Mesendoderm (in vitro differentiated cells): ENCODE data around the gene FSIP1.

ENCODE experiments used
- DNase-seq: peaks from one replicate; pipeline ENCODE4 v3.0.0; 2013
- H2AK5ac ChIP-seq: 2 replicates; pipeline ENCODE4 v1.6.1; 2013; ENCODE audit warnings: low read length, inconsistent platforms
- H2BK120ac ChIP-seq: 2 replicates; pipeline ENCODE4 v1.6.1; 2013; ENCODE audit warnings: low read depth, mild to moderate bottlenecking, low read length, moderate library complexity, mixed read lengths
- H2BK15ac ChIP-seq: replicated peaks from 2 replicates; pipeline ENCODE4 v1.6.1; 2013; ENCODE audit warnings: low read depth, mild to moderate bottlenecking, moderate library complexity
- H2BK5ac ChIP-seq: 2 replicates; pipeline ENCODE4 v1.6.1; 2013; ENCODE audit warnings: low read length, inconsistent platforms
- H3K18ac ChIP-seq: 2 replicates; pipeline ENCODE4 v1.6.1; 2013; ENCODE audit warnings: mild to moderate bottlenecking, low read length, mixed read lengths
- H3K23ac ChIP-seq: one replicate; pipeline ENCODE4 v1.6.1; 2013; ENCODE audit warnings: low read length
- H3K27ac ChIP-seq: 2 replicates; pipeline ENCODE4 v1.5.1; 2013; ENCODE audit warnings: low read depth, mild to moderate bottlenecking, inconsistent platforms, low read length, moderate library complexity
- H3K27me3 ChIP-seq: 2 replicates; pipeline ENCODE4 v1.6.1; 2013; ENCODE audit warnings: low read length, control low read depth, mild to moderate bottlenecking, inconsistent platforms; ENCODE audit not compliant: insufficient read depth, poor library complexity
- H3K36me3 ChIP-seq: 2 replicates; pipeline ENCODE4 v1.6.1; 2013; ENCODE audit warnings: low read length, inconsistent platforms; ENCODE audit not compliant: control insufficient read depth, insufficient read depth
- H3K4ac ChIP-seq: one replicate; pipeline ENCODE4 v1.6.1; 2013; ENCODE audit warnings: low read depth, mild to moderate bottlenecking, low read length, moderate library complexity
- H3K4me1 ChIP-seq: 2 replicates; pipeline ENCODE4 v1.6.1; 2013; ENCODE audit warnings: low read depth, low read length, inconsistent platforms; ENCODE audit not compliant: control insufficient read depth
- H3K4me2 ChIP-seq: 2 replicates; pipeline ENCODE4 v1.6.1; 2013; ENCODE audit warnings: low read length
- H3K4me3 ChIP-seq: 2 replicates; pipeline ENCODE4 v1.5.1; 2013; ENCODE audit warnings: mild to moderate bottlenecking, low read length
- H3K56ac ChIP-seq: one replicate; pipeline ENCODE4 v1.6.1; 2013; ENCODE audit warnings: low read length
- H3K79me1 ChIP-seq: 2 replicates; pipeline ENCODE4 v1.6.1; 2013; ENCODE audit warnings: low read length, inconsistent platforms
- H3K79me2 ChIP-seq: 2 replicates; pipeline ENCODE4 v1.6.1; 2013; ENCODE audit warnings: mild to moderate bottlenecking, low read length; ENCODE audit not compliant: control insufficient read depth, insufficient read depth
- H3K9ac ChIP-seq: 2 replicates; pipeline ENCODE4 v1.6.1; 2013; ENCODE audit warnings: low read length, inconsistent platforms
- H4K5ac ChIP-seq: one replicate; pipeline ENCODE4 v1.6.1; 2013; ENCODE audit warnings: low read length
- H4K8ac ChIP-seq: one replicate; pipeline ENCODE4 v1.6.1; 2013; ENCODE audit warnings: low read depth, mild to moderate bottlenecking, control low read depth, low read length, moderate library complexity
- WGBS: extraction: QIAGEN DNeasy Blood & Tissue Kit; methylation state at CpG from one replicate; pipeline ENCODE4 v1.1.7; 2013; ENCODE audit warnings: low lambda C conversion rate, missing lambda C conversion rate; ENCODE audit not compliant: insufficient coverage; ENCODE audit errors: extremely low coverage; 5-methylcytosine and 5-hydroxymethylcytosine counted together

The FSIP1 gene

DNA sequence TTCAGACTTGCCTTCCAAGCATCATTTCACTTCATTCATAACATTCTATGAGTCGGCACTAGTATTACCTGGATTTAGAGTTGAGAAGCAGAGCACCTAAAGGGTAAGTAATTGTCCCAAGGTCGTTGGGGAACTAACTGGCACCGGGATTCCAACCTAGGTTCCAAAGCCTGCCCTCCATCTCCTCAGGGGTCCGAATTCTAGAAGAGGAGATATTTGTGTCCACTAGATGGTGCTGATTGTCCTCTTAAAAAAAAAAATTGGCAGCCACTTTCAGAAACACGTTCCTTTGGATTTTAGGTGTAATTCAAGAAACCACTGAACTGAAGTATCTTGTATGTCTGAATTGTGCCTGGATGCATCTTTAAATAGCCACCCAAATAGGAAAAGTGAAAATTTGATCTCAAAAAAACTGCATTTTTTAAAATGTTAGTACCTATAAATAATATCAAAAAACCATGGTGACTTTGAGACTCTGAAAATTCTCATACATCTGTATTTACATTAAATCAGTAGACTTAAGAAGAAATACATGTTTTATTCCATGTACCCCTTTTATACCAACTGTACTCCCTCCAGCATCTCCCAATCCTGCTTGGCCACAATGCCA, 3.9 kb upstream of the FSIP1 start:
- no peak overlapping the region for H2AK5ac ChIP-seq
- H3K27me3 ChIP-seq: no peaks in the 10 kb centered on the region
- no peak overlapping the region for H3K4ac ChIP-seq
- no peak overlapping the region for H3K9ac ChIP-seq
- no peak overlapping the region for H3K4me2 ChIP-seq
- H2BK15ac ChIP-seq: no peak overlapping the region
- H3K36me3 ChIP-seq: no peaks in the 10 kb centered on the region
- peak; percentile 83 for DNase-seq
- no peak overlapping the region for H3K27ac ChIP-seq
- peaks cover 1% of the 10 kb centered on the region for H3K79me2 ChIP-seq
- no peak overlapping the region for H3K18ac ChIP-seq
- peaks cover 6% of the 10 kb centered on the region for H3K79me1 ChIP-seq
- H3K4me3 ChIP-seq: no peak overlapping the region
- H3K23ac ChIP-seq: no peak overlapping the region
- H4K8ac ChIP-seq: peak overlapping the region; percentile 89
- no peak overlapping the region for H2BK120ac ChIP-seq
- H3K56ac ChIP-seq: no peak overlapping the region
- H2BK5ac ChIP-seq: no peak overlapping the region
- H3K4me1 ChIP-seq: peaks cover 7% of the 10 kb centered on the region
- WGBS: no CpG with 5 or more reads among the region's 5 CpGs
- H4K5ac ChIP-seq: no peak overlapping the region

DNA sequence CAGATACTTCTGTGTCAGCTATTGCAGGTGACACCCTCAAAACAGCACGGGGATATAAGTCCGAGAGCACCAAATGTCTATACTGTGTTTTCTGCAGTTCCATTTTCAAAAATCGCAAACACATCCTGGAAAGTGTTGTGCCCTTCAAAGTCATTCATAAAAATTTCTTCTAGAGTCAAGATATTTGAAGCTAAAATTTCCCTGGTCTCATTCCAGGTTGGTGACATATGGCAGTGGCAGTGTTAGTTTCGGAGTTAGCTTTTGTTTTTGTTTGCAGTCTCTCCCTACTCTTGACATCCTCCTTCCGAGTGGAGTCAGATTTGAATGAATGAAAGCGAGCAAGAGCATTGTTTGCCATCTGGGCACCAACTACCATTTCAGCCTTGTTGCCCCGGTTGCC, 3.2 kb upstream of the FSIP1 start:
- peaks cover 6% of the 10 kb centered on the region for H3K79me1 ChIP-seq
- H3K9ac ChIP-seq: no peak overlapping the region
- no peak overlapping the region for H3K56ac ChIP-seq
- no peak overlapping the region for H3K18ac ChIP-seq
- no peak overlapping the region for H3K23ac ChIP-seq
- no peaks in the 10 kb centered on the region for H3K27me3 ChIP-seq
- H3K27ac ChIP-seq: no peak overlapping the region
- no peak overlapping the region for H2AK5ac ChIP-seq
- no peak overlapping the region for H2BK5ac ChIP-seq
- no peak overlapping the region for H4K8ac ChIP-seq
- H3K79me2 ChIP-seq: peaks cover 1% of the 10 kb centered on the region
- no peak overlapping the region for H3K4me2 ChIP-seq
- no peaks in the 10 kb centered on the region for H3K36me3 ChIP-seq
- no peak overlapping the region for H3K4ac ChIP-seq
- WGBS: no CpG with 5 or more reads among the region's 7 CpGs
- H3K4me1 ChIP-seq: peaks cover 7% of the 10 kb centered on the region
- no peak overlapping the region for H2BK15ac ChIP-seq
- H2BK120ac ChIP-seq: no peak overlapping the region
- H3K4me3 ChIP-seq: no peak overlapping the region
- no peak for DNase-seq
- no peak overlapping the region for H4K5ac ChIP-seq

DNA sequence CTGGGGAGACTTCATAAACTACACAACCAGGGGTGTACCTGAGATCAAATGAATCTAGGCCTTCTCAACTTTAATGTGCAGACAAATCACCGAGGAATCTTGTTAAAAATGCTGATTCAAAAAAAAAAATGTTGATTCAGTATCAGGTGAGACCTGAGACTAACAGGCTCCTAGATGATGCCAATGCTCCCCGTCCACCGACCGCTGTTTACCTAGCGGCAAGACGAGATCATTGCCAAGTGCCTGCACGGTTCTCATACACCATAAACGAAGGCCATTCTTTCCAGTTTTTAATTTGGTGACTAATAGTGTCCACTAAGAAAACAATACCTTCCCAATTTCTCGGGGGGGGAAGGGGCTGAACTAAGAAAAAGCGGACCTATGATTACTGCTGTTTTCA, 2.5 kb upstream of the FSIP1 start:
- Histone ChIP-seq H3K27me3 (no peaks in the 10 kb centered on the region), H3K79me1 (peaks cover 6% of the 10 kb centered on the region), H3K36me3 (no peaks in the 10 kb centered on the region), H3K23ac (no peak overlapping the region), H3K18ac (no peak overlapping the region), H3K27ac (no peak overlapping the region), H2BK15ac (no peak overlapping the region), H3K79me2 (peaks cover 1% of the 10 kb centered on the region), H3K4me1 (peaks cover 7% of the 10 kb centered on the region), H4K5ac (no peak overlapping the region), H2BK5ac (no peak overlapping the region), H3K9ac (no peak overlapping the region), H3K4ac (no peak overlapping the region), H3K4me2 (no peak overlapping the region), H4K8ac (no peak overlapping the region), H3K56ac (no peak overlapping the region), H3K4me3 (no peak overlapping the region), H2BK120ac (no peak overlapping the region), H2AK5ac (no peak overlapping the region)
- no CpG with 5 or more reads among the region's 10 CpGs for WGBS
- DNase-seq: peak; percentile 7

DNA sequence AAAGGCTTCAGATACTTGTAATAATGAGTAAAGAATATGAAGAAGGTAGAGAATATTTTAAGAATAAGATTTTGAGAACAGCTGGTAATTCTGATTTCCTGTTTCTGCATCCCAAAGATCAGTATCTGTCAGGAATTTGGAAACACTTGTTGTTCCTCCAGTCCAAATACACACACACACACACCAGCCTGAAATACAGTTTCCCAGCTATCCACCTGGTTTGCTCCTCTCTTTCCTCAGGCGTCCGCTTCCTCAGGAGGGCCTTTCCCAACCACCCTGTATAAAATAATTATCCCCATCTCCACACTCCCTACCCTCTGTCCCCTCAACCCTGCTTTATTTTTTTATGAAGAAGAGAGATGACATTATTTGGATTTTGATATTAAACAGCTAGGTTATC, 2.0 kb upstream of the FSIP1 start:
- no peak overlapping the region for H3K4me3 ChIP-seq
- WGBS: no CpG with 5 or more reads among the region's 2 CpGs

DNA sequence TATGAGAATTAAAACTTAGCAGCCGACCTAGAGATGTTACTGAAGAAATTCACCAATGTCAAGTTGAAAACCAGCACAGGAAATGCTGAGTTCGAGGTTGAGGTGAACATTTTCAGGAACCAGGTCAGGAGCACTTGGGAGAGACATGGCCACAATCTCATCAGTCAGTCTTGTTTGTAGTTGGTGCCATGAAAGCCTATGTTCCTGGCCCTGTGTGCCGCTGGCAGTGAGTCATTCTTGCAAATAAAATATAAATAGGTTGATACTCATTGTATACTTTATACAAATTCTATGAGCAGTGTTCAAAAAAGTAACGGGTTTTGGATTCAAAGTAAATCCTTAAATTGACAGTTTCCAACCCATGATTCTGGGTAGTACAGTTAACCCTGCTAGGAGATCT, 1.5 kb upstream of the FSIP1 start:
- H3K4me2 ChIP-seq: no peak overlapping the region
- H4K8ac ChIP-seq: no peak overlapping the region
- H2BK5ac ChIP-seq: no peak overlapping the region
- no peaks in the 10 kb centered on the region for H3K36me3 ChIP-seq
- H3K79me2 ChIP-seq: peaks cover 1% of the 10 kb centered on the region
- peaks cover 6% of the 10 kb centered on the region for H3K79me1 ChIP-seq
- H3K56ac ChIP-seq: no peak overlapping the region
- DNase-seq: peak; percentile 4
- no peak overlapping the region for H3K4ac ChIP-seq
- no peak overlapping the region for H3K27ac ChIP-seq
- no peak overlapping the region for H4K5ac ChIP-seq
- no peak overlapping the region for H3K23ac ChIP-seq
- H3K4me3 ChIP-seq: no peak overlapping the region
- H3K18ac ChIP-seq: no peak overlapping the region
- peak overlapping the region; percentile 90 for H3K9ac ChIP-seq
- H3K4me1 ChIP-seq: peaks cover 7% of the 10 kb centered on the region
- no CpG with 5 or more reads among the region's 4 CpGs for WGBS
- no peak overlapping the region for H2BK120ac ChIP-seq
- no peak overlapping the region for H2AK5ac ChIP-seq
- H3K27me3 ChIP-seq: no peaks in the 10 kb centered on the region
- no peak overlapping the region for H2BK15ac ChIP-seq

More for the DNA sequence above, 2.0 kb upstream of the FSIP1 start:
- no peak overlapping the region for H3K4me2 ChIP-seq
- H3K27ac ChIP-seq: no peak overlapping the region
- peaks cover 6% of the 10 kb centered on the region for H3K79me1 ChIP-seq
- peaks cover 1% of the 10 kb centered on the region for H3K79me2 ChIP-seq
- H2AK5ac ChIP-seq: no peak overlapping the region
- no peak overlapping the region for H4K8ac ChIP-seq
- no peaks in the 10 kb centered on the region for H3K36me3 ChIP-seq
- H3K4ac ChIP-seq: no peak overlapping the region
- no peak overlapping the region for H3K56ac ChIP-seq
- no peak overlapping the region for H2BK5ac ChIP-seq
- no peak overlapping the region for H3K23ac ChIP-seq
- DNase-seq: no peak
- no peak overlapping the region for H2BK15ac ChIP-seq
- no peak overlapping the region for H3K18ac ChIP-seq
- no peak overlapping the region for H2BK120ac ChIP-seq
- H3K9ac ChIP-seq: no peak overlapping the region
- no peak overlapping the region for H4K5ac ChIP-seq
- H3K27me3 ChIP-seq: no peaks in the 10 kb centered on the region
- peaks cover 7% of the 10 kb centered on the region for H3K4me1 ChIP-seq

DNA sequence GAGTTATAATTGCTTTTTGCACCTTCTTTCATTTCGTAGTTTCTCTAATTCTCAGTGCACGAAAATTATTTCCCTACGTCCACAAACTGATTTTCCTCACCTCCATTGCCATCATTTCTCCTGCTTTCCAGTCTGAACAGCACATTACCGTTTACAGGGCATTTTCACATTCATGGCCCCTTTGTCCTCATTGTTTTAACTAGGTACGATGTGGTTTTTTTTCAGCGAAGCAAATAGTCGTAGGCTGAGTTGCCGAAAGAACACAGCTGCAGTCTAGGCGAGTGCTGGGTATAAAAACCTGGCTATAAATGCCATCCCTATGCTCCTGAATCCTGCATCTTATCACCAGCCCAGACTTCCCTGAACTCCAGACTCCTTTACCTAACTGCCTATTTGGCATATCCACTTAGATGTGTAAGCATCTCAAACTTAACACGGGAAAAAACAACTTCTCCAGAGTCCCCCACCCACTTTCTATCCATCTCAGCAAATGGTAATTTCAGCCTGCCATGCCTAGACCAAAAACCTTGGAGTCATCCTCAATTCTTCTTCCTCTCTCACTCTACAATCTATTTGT, 691 bp upstream of the FSIP1 start:
- Histone ChIP-seq H2BK120ac (no peak overlapping the region), H3K27ac (no peak overlapping the region)
- no CpG with 5 or more reads among the region's 10 CpGs for WGBS

More for the DNA sequence above, 691 bp upstream of the FSIP1 start:
- Histone ChIP-seq H3K18ac (no peak overlapping the region), H2BK5ac (no peak overlapping the region), H3K79me1 (peaks cover 6% of the 10 kb centered on the region), H2AK5ac (no peak overlapping the region), H3K4me1 (peaks cover 7% of the 10 kb centered on the region), H4K5ac (peak overlapping the region; percentile 9), H2BK15ac (no peak overlapping the region), H3K36me3 (no peaks in the 10 kb centered on the region), H3K4me3 (peak overlapping the region; percentile 76), H3K4ac (no peak overlapping the region), H3K79me2 (peaks cover 1% of the 10 kb centered on the region), H3K56ac (peak overlapping the region; percentile 97), H3K27me3 (no peaks in the 10 kb centered on the region), H3K9ac (peak overlapping the region; percentile 90), H4K8ac (no peak overlapping the region), H3K4me2 (peak overlapping the region; percentile 99), H3K23ac (no peak overlapping the region)
- peak; percentile 31 for DNase-seq
